Left ventricle myocardium inferior (tissue), 1 donor: ENCODE measurements around the gene GDPGP1. TPM values are rescaled to one million over a fixed set of nuclear protein-coding genes. Genes with fewer than 3 reads are reported as not detected.
"Not testable (repeated sequence)": the region's sequence is repeated elsewhere in the genome, so short reads cannot be mapped to it uniquely, and the experiment has no call there.

Source experiments
- DNase-seq: peaks from one replicate; pipeline ENCODE4 v3.0.0-alpha.2; 2020
- H3K27ac ChIP-seq: fragments of 200-600 bp; replicated peaks from 2 replicates; pipeline ENCODE4 v1.8.0; 2021
- H3K27me3 ChIP-seq: fragments of 200-600 bp; 2 replicates; pipeline ENCODE4 v1.8.0; 2021; ENCODE audit warnings: low read depth
- H3K36me3 ChIP-seq: fragments of 200-600 bp; 2 replicates; pipeline ENCODE4 v1.8.0; 2021
- H3K4me1 ChIP-seq: fragments of 200-600 bp; 2 replicates; pipeline ENCODE4 v1.8.0; 2021
- H3K4me3 ChIP-seq: fragments of 200-600 bp; 2 replicates; pipeline ENCODE4 v1.8.0; 2021; ENCODE audit warnings: mild to moderate bottlenecking, moderate library complexity
- H3K9me3 ChIP-seq: fragments of 200-600 bp; replicated peaks from 2 replicates; pipeline ENCODE4 v1.8.0; 2021
- CTCF ChIP-seq: fragments of 200-600 bp; IDR thresholded peaks from 2 replicates; pipeline ENCODE4 v1.8.0; 2021; ENCODE audit warnings: antibody characterized with exemption, mild to moderate bottlenecking, borderline replicate concordance
- intact Hi-C: fragments of 100-400 bp; cut with micrococcal nuclease; formaldehyde crosslinking; loops from one replicate; pipeline ENCODE4 v1.11.0; 2022
- total RNA-seq: library from RNA; stranded (reverse); fragmentation: NEBNext Ultra II Directional; extraction: Animal tissue kit (Norgen Biotek cat#: 25700); gene quantifications from one replicate; pipeline ENCODE4 v1.2.1, GENCODE V29; 2021
- donor health status: DM: no; HTN: yes; CAD: no; lungs with severe emphysema.

Gene GDPGP1
- total RNA-seq, 1 donor from 2014 or later: 15.5 TPM

DNA sequence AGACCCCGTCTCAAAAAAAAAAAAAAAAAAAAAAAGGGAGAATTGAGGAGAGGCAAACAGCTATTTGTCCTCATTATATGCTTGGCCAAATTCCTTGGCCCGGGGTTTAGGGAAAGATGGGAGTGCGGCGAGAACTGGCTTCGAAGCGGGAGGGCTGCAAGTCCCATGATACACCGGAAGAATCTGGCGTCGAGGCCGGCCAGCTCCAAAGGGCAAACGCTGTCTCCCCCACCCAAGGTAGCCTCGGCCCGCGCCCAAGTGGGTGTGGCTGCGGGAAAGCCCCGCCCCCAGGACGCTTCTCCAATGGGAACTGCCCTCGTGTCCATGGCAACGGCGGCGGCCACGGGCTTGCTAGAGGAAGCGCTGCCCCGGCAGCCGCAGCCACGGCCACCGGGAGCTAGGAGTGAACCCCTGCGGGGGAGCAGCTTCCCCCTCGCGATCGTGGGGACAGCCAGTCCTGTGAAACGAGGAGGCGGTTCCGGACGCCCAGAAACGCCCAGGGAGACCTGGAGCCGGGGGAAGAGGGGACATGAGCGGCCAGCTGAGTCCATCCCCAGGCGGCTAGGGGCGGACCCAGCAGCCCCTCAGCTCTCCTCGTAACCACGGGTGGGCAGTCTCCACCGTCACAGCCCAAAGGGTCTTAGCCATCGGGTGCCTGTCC is 15.3 kb downstream of the GDPGP1 start, which contains the start of gene TTLL13:
TTLL13 (plus strand) TSS at position 354 of the 661 bp plus-strand sequence. CDS start 1,075 bp downstream, outside the sequence.
- Histone ChIP-seq H3K27me3 (no peaks in the 10 kb centered on the region), H3K4me1 (peaks cover 24% of the 10 kb centered on the region), H3K9me3 (no peaks in the 10 kb centered on the region), H3K27ac (peak within 1 kb of the TSS; percentile 87), H3K36me3 (no peaks in the 10 kb centered on the region), H3K4me3 (peak within 1 kb of the TSS; percentile 72)
- intact Hi-C loops: no loop called here
- peak; percentile 23 for TF ChIP-seq CTCF
- peak; percentile 95 for DNase-seq

DNA sequence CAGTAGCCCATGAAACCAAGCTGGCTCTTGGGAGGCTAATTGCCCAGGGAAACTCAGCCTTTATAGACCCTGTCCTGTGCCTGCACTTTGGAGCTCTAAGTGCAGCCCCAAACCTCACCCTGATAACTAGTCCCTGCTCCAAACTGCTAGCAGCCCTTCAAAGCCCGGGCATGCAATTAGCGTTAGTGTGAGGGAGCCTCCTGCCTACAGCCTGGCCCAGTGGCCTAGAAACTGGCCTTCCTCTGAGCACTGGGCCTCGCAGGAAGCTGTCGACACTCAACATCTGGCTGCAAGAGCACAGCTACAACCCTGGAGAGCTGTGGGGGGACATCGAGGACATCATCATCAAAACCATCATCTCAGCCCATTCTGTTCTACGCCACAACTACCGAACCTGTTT is 23.8 kb downstream of the GDPGP1 start:
- Histone ChIP-seq H3K27ac (no peak overlapping the region), H3K36me3 (no peaks in the 10 kb centered on the region), H3K4me3 (no peak overlapping the region), H3K4me1 (no peaks in the 10 kb centered on the region), H3K27me3 (no peaks in the 10 kb centered on the region), H3K9me3 (no peaks in the 10 kb centered on the region)
- intact Hi-C loops: no loop called here
- no peak for DNase-seq
- TF ChIP-seq CTCF: no peak

DNA sequence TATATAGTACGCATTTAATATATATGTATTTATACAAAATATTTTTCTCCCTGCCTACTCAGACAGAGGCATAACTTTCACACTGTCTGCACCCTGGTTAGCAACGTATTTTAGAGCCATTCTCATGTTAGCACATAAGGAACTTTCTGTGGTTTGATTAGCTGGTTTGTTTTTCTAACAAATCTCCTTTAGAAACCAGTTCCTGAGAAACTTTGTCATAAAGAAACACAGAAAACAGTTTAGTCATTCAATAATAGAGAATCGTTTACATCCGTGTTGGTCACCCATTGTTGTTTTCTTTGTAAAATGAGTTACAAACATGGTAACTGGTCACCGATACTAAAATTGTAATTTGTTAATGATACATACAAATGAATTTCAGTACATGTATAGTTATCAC is 25.5 kb downstream of the GDPGP1 start:
- Histone ChIP-seq H3K27ac (no peak overlapping the region), H3K4me3 (no peak overlapping the region), H3K36me3 (no peaks in the 10 kb centered on the region), H3K9me3 (no peaks in the 10 kb centered on the region), H3K27me3 (no peaks in the 10 kb centered on the region), H3K4me1 (peaks cover 8% of the 10 kb centered on the region)
- DNase-seq: no peak
- TF ChIP-seq CTCF: no peak
- intact Hi-C loops: no loop called here

DNA sequence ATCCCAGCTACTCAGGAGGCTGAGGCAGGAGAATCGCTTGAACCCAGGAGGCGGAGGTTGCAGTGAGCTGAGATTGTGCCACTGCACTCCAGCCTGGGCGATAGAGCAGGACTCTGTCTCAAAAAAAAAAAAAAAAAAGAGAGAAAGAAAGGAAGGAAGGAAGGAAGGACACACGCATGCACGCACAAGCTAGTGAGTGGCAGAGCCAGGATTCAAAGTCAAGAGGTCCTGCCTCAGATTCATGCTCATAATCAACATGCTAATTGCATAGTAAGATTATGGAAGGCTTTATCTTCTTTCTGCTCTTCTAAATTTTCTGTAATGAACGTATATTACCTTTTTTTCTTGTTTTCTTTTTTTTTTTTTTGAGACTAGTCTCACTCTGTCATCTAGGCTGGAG is 26.7 kb downstream of the GDPGP1 start:
- H3K9me3 ChIP-seq, H3K27me3 ChIP-seq, H3K36me3 ChIP-seq, H3K27ac ChIP-seq, H3K4me3 ChIP-seq, DNase-seq, intact Hi-C loops: not testable (repeated sequence)
- H3K4me1 ChIP-seq: peaks cover 19% of the 10 kb centered on the region

GRCh38 chr15:90261811-90262210 is 27.8 kb downstream of the GDPGP1 start:
- intact Hi-C loops: no loop called here
- no peak for TF ChIP-seq CTCF
- H3K27ac ChIP-seq: no peak overlapping the region
- no peaks in the 10 kb centered on the region for H3K27me3 ChIP-seq
- H3K9me3 ChIP-seq: no peaks in the 10 kb centered on the region
- H3K4me1 ChIP-seq: peaks cover 30% of the 10 kb centered on the region
- no peaks in the 10 kb centered on the region for H3K36me3 ChIP-seq
- H3K4me3 ChIP-seq: no peak overlapping the region
- DNase-seq: no peak

- Histone ChIP-seq H3K36me3 (no peaks in the 10 kb centered on the region), H3K27ac (no peak overlapping the region), H3K4me1 (peaks cover 36% of the 10 kb centered on the region), H3K27me3 (no peaks in the 10 kb centered on the region), H3K4me3 (no peak overlapping the region), H3K9me3 (no peaks in the 10 kb centered on the region)
- intact Hi-C loops: no loop called here
- no peak for DNase-seq
- TF ChIP-seq CTCF: no peak
Observed at GRCh38 chr15:90262426-90262825, 28.4 kb downstream of the GDPGP1 start.
